Ovary (tissue), 9 donors: Measurements from ENCODE around the gene SUPT20H. TPM values are rescaled to one million over a fixed set of nuclear protein-coding genes. Genes with fewer than 3 reads are reported as not detected.

Experiments used
- DNase-seq, 5 donors: peaks; one replicate each; pipeline ENCODE4 v3.0.0-alpha.2; 2019 to 2020
- H3K27ac ChIP-seq, 2 donors: fragments of 200-600 bp; one replicate each; pipeline versions ENCODE4 v1.5.1 to v1.8.0; 2019 to 2022
- H3K27me3 ChIP-seq: fragments of 200-600 bp; one replicate; pipeline ENCODE4 v1.8.0; 2022
- H3K36me3 ChIP-seq: fragments of 200-600 bp; sonication (generic); one replicate; pipeline ENCODE4 v1.5.1; 2019
- H3K4me1 ChIP-seq: one replicate; pipeline ENCODE4 v1.8.1; 2013; ENCODE audit warnings: mild to moderate bottlenecking, moderate library complexity; ENCODE audit not compliant: insufficient read depth
- H3K4me3 ChIP-seq: fragments of 200-600 bp; sonication (generic); one replicate; pipeline ENCODE4 v1.5.1; 2017
- H3K9me3 ChIP-seq, 2 donors: fragments of 200-600 bp in 1 of 2; sonication (generic) in 1 of 2; one replicate each; pipeline versions ENCODE4 v1.5.1 to v1.8.1; 2013 to 2019; ENCODE audit warnings: mild to moderate bottlenecking in 1 of 2, moderate library complexity in 1 of 2
- CTCF ChIP-seq, 3 donors: fragments of 450-650 bp in 2 of 3; fragments of 200-600 bp in 1 of 3; IDR thresholded peaks; one replicate each; pipeline versions ENCODE4 v1.5.1 to v1.8.0; 2016 to 2022; ENCODE audit warnings: antibody characterized with exemption in 3 of 3, mild to moderate bottlenecking in 1 of 3
- EP300 ChIP-seq: sonication (generic); formaldehyde crosslinking; IDR thresholded peaks from one replicate; pipeline ENCODE4 v1.6.1; 2017; ENCODE audit warnings: antibody characterized with exemption
- POLR2A ChIP-seq: fragments of 450-650 bp; IDR thresholded peaks from one replicate; pipeline ENCODE4 v1.6.1; 2017; ENCODE audit warnings: antibody characterized with exemption, mild to moderate bottlenecking, moderate library complexity
- WGBS, 3 donors: extraction: QIAGEN DNeasy Blood & Tissue Kit in 1 of 3; methylation state at CpG; one replicate each; pipeline versions ENCODE4 v1.1.5 to v1.1.7; 2013 to 2017; 5-methylcytosine and 5-hydroxymethylcytosine counted together
- intact Hi-C, 4 donors: fragments of 100-400 bp; cut with DNase I; formaldehyde crosslinking; loops; one replicate each; pipeline versions ENCODE4 v1.11.0 to v1.15.1; 2022 to 2023
- polyA plus RNA-seq, 2 donors: library from polyadenylated mRNA; stranded (reverse); fragments of 200-250 nt in 1 of 2; fragments of 350-450 nt in 1 of 2; fragmentation: Illumina TruSeq in 1 of 2; extraction: RNeasy Lipid Tissue Mini Kit (QIAGEN cat#74804) in 1 of 2; gene quantifications; one replicate each; pipeline ENCODE4 v1.2.3, GENCODE V29; 2013 to 2014
- total RNA-seq, 7 donors: library from RNA; depleted of rRNA in 2 of 7; stranded (reverse); fragments of >200 nt in 2 of 7; fragmentation: NEBNext Ultra II Directional in 3 of 7; extraction: Animal tissue kit (Norgen Biotek cat#: 25700) in 3 of 7; gene quantifications; one replicate each; pipeline versions ENCODE4 v1.1.0 to v1.2.4, GENCODE V29; 2016 to 2023
- donor health status: DM: no; HTN: no; CAD: no; lungs with moderate emphysema.
- donor health status: DM: no; HTN: no; CAD: no.
- donor health status: Bipolar disorder and iron deficiency.
- donor health status: DM: yes; HTN: yes; CAD: no.
- donor health status: DM: no; HTN: no; CAD: no.
- donor health status: DM: yes; HTN: yes; CAD: no.

Gene SUPT20H
- total and polyA plus RNA-seq, 9 donors: 31.7 to 108 (median 50.9) TPM

DNA sequence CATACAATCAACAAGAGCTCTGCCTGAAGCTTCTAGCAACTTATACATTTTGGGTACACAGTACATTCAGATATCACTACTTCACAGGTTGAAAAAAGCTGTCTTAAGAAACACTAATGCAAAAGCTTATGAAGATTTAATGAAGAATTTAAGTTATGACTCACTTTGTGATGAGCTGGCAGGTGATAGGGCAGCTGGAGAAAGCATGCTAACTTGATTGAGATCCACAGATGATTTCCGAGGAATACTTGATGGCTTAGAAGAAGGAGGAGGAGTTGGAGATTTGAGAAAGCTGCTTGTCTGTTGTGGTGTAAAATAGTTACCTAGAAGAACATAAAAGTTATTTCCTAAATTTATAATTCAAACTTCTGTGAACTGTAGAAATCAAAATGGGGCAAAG lies 35.6 kb downstream of the SUPT20H start:
- no peak for DNase-seq
- Histone ChIP-seq H3K4me3 (no peak overlapping the region), H3K9me3 (no peaks in the 10 kb centered on the region), H3K4me1 (no peaks in the 10 kb centered on the region), H3K36me3 (no peaks in the 10 kb centered on the region), H3K27ac (no peak overlapping the region), H3K27me3 (no peaks in the 10 kb centered on the region)
- 48 to 74% (median 63%) methylated on average over 1 of the region's 1 CpG for WGBS, 3 donors
- TF ChIP-seq EP300 (no peak), CTCF (IDR thresholded peaks at IDR 0.05) (no peak), POLR2A (no peak)
- intact Hi-C loops: no loop called here

- no peaks in the 10 kb centered on the region for H3K36me3 ChIP-seq
Measured at GRCh38 chr13:37014609-37015008, 44.9 kb downstream of the SUPT20H start.

DNA sequence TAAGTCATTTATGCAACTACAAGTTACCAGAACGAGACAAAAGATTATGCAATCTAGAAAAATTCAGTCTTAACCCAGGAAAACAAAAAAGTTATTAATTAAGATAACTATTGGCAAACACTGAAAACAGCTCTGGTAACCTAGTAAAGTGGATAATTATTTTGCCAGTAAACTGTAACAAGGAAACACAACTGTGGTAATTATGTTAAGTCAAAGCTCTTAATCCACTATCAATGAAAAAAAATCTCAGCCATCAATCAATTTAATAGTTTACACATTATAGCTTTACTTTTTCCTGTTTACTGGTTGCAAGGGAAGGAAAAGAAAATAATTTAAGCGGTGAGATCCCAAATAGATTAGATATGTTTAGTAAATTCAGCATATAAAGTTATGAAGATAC lies 47.7 kb downstream of the SUPT20H start:
- Histone ChIP-seq H3K4me1 (no peaks in the 10 kb centered on the region), H3K9me3 (no peaks in the 10 kb centered on the region), H3K27ac (no peak overlapping the region), H3K4me3 (no peak overlapping the region), H3K36me3 (no peaks in the 10 kb centered on the region), H3K27me3 (no peaks in the 10 kb centered on the region)
- no peak for TF ChIP-seq CTCF (IDR thresholded peaks at IDR 0.05)
- no peak for TF ChIP-seq EP300
- no peak for TF ChIP-seq POLR2A
- WGBS, 3 donors: 45 to 73% (median 45%) methylated on average over 2 of the region's 2 CpGs
- intact Hi-C loops: no loop called here
- no peak for DNase-seq

More at GRCh38 chr13:37014609-37015008, 44.9 kb downstream of the SUPT20H start:
- no peak for DNase-seq
- Histone ChIP-seq H3K4me3 (no peak overlapping the region), H3K9me3 (no peaks in the 10 kb centered on the region), H3K27ac (no peak overlapping the region), H3K4me1 (no peaks in the 10 kb centered on the region), H3K27me3 (no peaks in the 10 kb centered on the region)
- WGBS, 3 donors: 48 to 68% (median 55%) methylated on average over 1 of the region's 1 CpG
- TF ChIP-seq CTCF (IDR thresholded peaks at IDR 0.05): no peak
- no peak for TF ChIP-seq EP300
- TF ChIP-seq POLR2A: no peak
- intact Hi-C loops: no loop called here

DNA sequence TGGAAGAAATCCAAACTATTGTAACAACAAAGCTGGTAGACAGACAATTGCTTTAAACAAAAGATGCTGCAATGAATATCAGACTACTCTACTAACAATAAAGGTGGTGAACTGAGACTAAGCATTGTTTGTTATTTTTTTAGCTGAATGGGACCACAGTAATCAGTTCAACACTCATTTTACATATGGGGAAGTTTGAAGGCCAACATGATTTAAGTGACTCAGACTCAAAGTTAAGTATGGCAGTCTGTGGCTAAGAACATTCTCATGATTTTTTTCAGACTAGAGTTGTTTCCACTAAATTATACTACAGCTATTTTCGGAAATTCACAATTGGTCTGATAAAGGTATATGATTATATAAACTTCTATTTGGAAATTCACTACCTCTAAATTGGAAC lies 48.5 kb downstream of the SUPT20H start:
- no peaks in the 10 kb centered on the region for H3K36me3 ChIP-seq
- intact Hi-C loops: no loop called here
- 90 to 91% (median 91%) methylated on average over 1 of the region's 1 CpG for WGBS, 3 donors

More for the DNA sequence above, 48.5 kb downstream of the SUPT20H start:
- no peak for DNase-seq
- Histone ChIP-seq H3K9me3 (no peaks in the 10 kb centered on the region), H3K27me3 (no peaks in the 10 kb centered on the region), H3K4me3 (no peak overlapping the region), H3K4me1 (no peaks in the 10 kb centered on the region), H3K27ac (no peak overlapping the region)
- TF ChIP-seq EP300 (no peak), POLR2A (no peak), CTCF (IDR thresholded peaks at IDR 0.05) (no peak)
